Tibial nerve (tissue), 4 donors: Measurements from ENCODE around the gene MKS1.

Source experiments
- CTCF ChIP-seq, 5 experiments: fragments of 200-600 bp in 3 of 5; fragments of 450-650 bp in 2 of 5; sonication (generic) in 3 of 5; IDR thresholded peaks; one replicate each; pipeline ENCODE4 v1.5.1; 2016 to 2019; ENCODE audit warnings: antibody characterized with exemption in 5 of 5, mild to moderate bottlenecking in 3 of 5, moderate library complexity in 2 of 5
- EP300 ChIP-seq, 2 donors: sonication (generic); formaldehyde crosslinking; IDR thresholded peaks; one replicate each; pipeline ENCODE4 v1.6.1; 2017; ENCODE audit warnings: antibody characterized with exemption in 2 of 2, mild to moderate bottlenecking in 1 of 2
- POLR2A ChIP-seq, 2 donors: fragments of 450-650 bp; IDR thresholded peaks; one replicate each; pipeline ENCODE4 v1.6.1; 2017; ENCODE audit warnings: antibody characterized with exemption in 2 of 2, mild to moderate bottlenecking in 2 of 2, moderate library complexity in 2 of 2

DNA sequence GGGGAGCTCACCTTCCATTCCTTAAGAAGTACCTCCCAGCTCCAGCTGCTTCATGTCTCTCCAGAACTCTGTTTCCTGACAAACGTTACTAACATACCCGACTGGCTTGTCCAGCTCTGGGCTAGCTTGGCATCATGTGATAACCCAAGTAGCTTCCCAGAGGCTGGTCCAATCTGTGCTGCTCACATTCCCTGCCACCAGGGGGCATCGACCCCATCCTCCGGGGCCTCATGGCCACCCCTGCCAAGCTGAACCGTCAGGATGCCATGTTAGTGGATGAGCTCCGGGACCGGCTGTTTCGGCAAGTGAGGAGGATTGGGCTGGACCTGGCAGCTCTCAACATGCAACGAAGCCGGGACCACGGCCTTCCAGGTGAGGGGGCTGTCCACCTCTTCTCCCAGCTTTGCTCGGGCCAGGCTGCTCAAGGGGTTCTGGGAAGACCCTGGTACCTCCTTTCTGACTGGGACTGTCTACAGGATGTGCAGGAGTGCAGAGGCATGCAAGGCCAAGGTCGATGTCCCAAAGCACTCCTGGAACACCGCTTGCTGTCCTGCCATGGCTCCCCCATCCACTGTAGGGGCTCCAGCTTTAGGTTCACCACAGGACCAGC, 18.9 kb downstream of the MKS1 start:
- TF ChIP-seq EP300 (IDR thresholded peaks at IDR 0.05), result no peak
- peak in 4 of 5 experiments; percentile 18 to 48 (median 26) for TF ChIP-seq CTCF (IDR thresholded peaks at IDR 0.05)
- TF ChIP-seq POLR2A (IDR thresholded peaks at IDR 0.05), result no peak
